MCF 10A (cell line): ENCODE measurements around the gene TRIM67. TPM values are rescaled to one million over a fixed set of nuclear protein-coding genes. Genes with fewer than 3 reads are reported as not detected.

ENCODE experiments used
- BruUV-seq: library from RNA; stranded (reverse); fragments of 400-500 nt; replicated peaks from 2 replicates; lab custom pipeline; 2021; lab: Mats Ljungman, UMichigan
- CTCF ChIA-PET: fragments of 300-600 bp; sonication (Branson Sonifier 250); formaldehyde crosslinking; extraction: SDS; loops from one replicate; lab custom pipeline; 2021; ENCODE audit warnings: antibody characterized with exemption, inconsistent platforms; lab: Yijun Ruan, JAX
- POLR2A ChIA-PET: fragments of 300-600, 350-650 bp; sonication (Branson Sonifier 250); formaldehyde crosslinking; extraction: SDS; loops from one replicate; lab custom pipeline; 2020; ENCODE audit warnings: antibody characterized with exemption, inconsistent platforms; lab: Yijun Ruan, JAX
- DNase-seq: peaks from one replicate; pipeline ENCODE4 v3.0.0-alpha.2; 2018; ENCODE audit not compliant: unreplicated experiment
- H3K27ac Mint-ChIP-seq: one replicate; pipeline ENCODE4 v1.8.0; 2022; ENCODE audit warnings: mild to moderate bottlenecking, low read depth, mixed read lengths; ENCODE audit not compliant: unreplicated experiment
- H3K27me3 Mint-ChIP-seq: one replicate; pipeline ENCODE4 v1.8.0; 2022; ENCODE audit warnings: mixed read lengths; ENCODE audit not compliant: insufficient read depth, unreplicated experiment
- H3K36me3 Mint-ChIP-seq: one replicate; pipeline ENCODE4 v1.8.0; 2022; ENCODE audit warnings: mild to moderate bottlenecking, moderate library complexity, mixed read lengths; ENCODE audit not compliant: insufficient read depth, unreplicated experiment
- H3K4me1 Mint-ChIP-seq: one replicate; pipeline ENCODE4 v1.8.0; 2022; ENCODE audit warnings: mixed read lengths; ENCODE audit not compliant: insufficient read depth, unreplicated experiment
- H3K4me3 Mint-ChIP-seq: one replicate; pipeline ENCODE4 v1.8.0; 2022; ENCODE audit warnings: mild to moderate bottlenecking, moderate library complexity, mixed read lengths; ENCODE audit not compliant: unreplicated experiment
- H3K9me3 Mint-ChIP-seq: one replicate; pipeline ENCODE4 v1.8.0; 2022; ENCODE audit warnings: mixed read lengths; ENCODE audit not compliant: unreplicated experiment
- intact Hi-C: fragments of 100-400 bp; cut with micrococcal nuclease; formaldehyde crosslinking; loops from 2 replicates; pipeline ENCODE4 v1.14.1; 2022
- total RNA-seq: library from RNA; stranded (reverse); gene quantifications from 2 replicates; pipeline ENCODE4 v1.2.3, GENCODE V29; 2022
- TF ChIP-seq, protein P1 (sequence below): fragments of 200-600 bp; IDR thresholded peaks from one replicate; pipeline ENCODE4 v1.8.0; 2022; ENCODE audit warnings: antibody characterized with exemption, mild to moderate bottlenecking; ENCODE audit not compliant: unreplicated experiment

The TRIM67 gene
- total RNA-seq, 1 experiment from 2014 or later: not detected

DNA sequence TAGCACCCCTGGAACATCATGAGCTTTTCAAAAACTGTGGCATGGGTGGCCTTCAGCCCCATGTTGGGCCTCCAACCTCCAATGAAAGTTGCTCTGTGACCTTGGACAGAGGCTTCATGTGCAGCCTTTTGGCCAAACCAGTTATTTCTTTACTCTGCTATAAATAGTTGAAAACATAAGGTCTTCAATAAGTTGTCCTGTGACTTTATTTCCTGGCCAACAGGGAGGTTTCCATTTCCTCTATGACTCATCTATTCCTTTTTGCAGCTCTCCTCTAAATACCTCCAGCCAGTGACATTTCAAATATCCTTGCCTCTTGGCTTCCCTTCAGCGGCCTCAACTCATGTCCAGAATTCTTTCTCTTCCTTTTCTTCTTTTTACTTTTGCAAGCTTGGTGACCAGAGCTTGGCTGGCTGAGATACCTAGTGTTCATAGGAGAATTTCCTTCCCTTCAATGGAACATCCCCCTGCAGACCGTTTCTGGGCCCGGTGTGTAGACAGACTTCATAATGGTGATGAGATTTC lies 22.7 kb upstream of the TRIM67 start:
- ChIA-PET CTCF (interaction anchor here (0.7 kb wide), 1 partner anchor 149 kb away, joined by 3 read pairs; no protein-coding TSS in a partner anchor), POLR2A (interaction anchor here (1.3 kb wide), 1 partner anchor 12 kb away, joined by 4 read pairs; no protein-coding TSS in a partner anchor)
- Mint-ChIP-seq H3K4me3 (no peak overlapping the region), H3K27ac (no peak overlapping the region), H3K4me1 (peaks cover 22% of the 10 kb centered on the region), H3K36me3 (no peaks in the 10 kb centered on the region), H3K9me3 (no peaks in the 10 kb centered on the region), H3K27me3 (peaks cover 20% of the 10 kb centered on the region)
- peak; percentile 78 for DNase-seq
- intact Hi-C loops: no loop called here
- BruUV-seq: no TSS peak
- TF ChIP-seq, protein P1, sequence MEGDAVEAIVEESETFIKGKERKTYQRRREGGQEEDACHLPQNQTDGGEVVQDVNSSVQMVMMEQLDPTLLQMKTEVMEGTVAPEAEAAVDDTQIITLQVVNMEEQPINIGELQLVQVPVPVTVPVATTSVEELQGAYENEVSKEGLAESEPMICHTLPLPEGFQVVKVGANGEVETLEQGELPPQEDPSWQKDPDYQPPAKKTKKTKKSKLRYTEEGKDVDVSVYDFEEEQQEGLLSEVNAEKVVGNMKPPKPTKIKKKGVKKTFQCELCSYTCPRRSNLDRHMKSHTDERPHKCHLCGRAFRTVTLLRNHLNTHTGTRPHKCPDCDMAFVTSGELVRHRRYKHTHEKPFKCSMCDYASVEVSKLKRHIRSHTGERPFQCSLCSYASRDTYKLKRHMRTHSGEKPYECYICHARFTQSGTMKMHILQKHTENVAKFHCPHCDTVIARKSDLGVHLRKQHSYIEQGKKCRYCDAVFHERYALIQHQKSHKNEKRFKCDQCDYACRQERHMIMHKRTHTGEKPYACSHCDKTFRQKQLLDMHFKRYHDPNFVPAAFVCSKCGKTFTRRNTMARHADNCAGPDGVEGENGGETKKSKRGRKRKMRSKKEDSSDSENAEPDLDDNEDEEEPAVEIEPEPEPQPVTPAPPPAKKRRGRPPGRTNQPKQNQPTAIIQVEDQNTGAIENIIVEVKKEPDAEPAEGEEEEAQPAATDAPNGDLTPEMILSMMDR: no peak

DNA sequence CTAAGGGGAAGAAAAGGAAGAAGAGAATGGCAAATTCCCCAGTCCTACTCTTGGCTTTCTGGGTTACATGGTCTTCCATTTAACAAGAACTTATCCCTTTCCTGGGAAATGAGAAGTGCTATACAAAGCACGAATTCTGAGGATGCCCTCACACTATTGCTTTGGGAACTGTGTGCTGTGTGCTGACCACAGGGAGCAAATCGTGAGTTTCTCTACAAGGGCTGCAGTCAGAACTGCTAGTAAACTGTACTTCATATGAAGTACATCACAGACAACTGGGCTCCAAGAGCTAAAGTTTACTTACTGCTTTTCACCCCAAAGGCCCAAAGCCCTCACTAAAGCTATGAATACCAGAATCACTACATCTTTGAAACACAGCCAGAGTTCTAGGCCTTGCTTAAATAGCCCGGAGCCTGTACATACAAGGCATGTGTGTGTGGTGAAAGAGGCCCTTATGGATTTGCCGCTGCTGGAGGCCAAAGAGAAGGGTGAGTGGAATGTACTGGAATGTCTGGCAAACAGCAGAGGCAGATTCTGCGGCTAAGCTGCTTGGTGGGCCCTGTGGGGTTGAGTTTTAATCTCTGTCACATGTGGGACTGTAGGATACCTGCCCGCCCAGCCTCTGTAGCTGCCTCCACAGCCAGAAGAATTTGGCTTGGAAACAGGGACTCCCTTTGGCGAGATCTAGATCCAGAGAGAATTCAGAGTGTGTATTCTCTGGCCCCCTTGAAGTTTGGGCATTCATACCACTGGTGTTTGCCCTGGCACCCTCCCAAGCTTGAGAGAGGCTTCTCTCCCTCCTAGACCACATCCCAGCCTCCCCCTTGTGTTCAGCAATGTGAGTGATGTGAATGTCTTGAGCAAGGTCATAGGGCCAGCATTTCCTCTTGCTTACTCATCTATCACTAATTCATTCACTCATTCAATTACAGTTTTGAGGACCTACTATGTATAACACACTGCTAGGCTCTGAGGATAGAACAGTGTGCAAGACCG lies 21.9 kb upstream of the TRIM67 start:
- no TSS peak for BruUV-seq
- Mint-ChIP-seq H3K9me3 (no peaks in the 10 kb centered on the region), H3K36me3 (no peaks in the 10 kb centered on the region), H3K4me3 (no peak overlapping the region), H3K4me1 (peaks cover 22% of the 10 kb centered on the region), H3K27ac (no peak overlapping the region), H3K27me3 (peaks cover 21% of the 10 kb centered on the region)
- peak; percentile 87 for DNase-seq
- TF ChIP-seq, protein P1: no peak
- ChIA-PET POLR2A (interaction anchor here (0.8 to 2.0 kb wide), 3 partner anchors 11 to 32 kb away, joined by 3 to 4 read pairs (median 4); no protein-coding TSS in a partner anchor), CTCF (interaction anchor here (0.6 to 0.7 kb wide), 2 partner anchors 150 to 209 kb away, joined by 3 read pairs; no protein-coding TSS in a partner anchor)
- intact Hi-C loops: no loop called here

DNA sequence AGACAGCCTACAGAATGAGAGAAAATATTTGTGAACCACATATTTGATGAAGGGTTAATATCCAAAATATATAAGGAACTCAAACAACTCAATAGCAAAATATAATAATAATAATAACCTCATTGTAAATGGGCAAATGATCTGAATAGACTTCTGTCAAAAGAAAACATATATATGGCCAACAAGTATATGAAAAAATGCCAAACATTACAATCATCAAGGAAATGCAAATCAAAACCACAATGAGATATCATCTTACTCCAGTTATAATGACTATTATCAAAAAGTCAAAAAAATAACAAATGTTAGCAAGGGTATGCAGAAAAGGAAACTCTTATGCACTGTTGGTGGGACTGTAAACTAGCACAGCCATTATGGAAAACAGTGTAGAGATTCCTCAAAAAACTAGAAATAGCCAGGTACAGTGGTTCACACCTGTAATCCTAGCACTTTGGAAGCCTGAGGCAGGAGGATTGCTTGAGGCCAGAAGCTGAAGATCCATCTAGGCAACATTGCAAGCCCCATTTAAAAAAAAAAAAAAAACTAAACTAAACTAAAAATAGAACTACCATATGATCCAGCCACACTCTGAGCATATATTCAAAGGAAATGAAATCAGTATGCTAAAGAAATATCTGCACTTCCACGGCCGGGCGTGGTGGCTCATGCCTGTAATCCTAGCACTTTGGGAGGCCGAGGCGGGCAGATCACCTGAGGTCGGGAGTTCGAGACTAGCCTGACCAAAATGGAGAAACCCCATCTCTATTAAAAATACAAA lies 17.3 kb upstream of the TRIM67 start:
- H3K9me3 Mint-ChIP-seq: no peaks in the 10 kb centered on the region
- POLR2A ChIA-PET: interaction anchor here (1.9 kb wide), 1 partner anchor 9 kb away, joined by 8 read pairs; no protein-coding TSS in a partner anchor
- H3K4me3 Mint-ChIP-seq: no peak overlapping the region
- CTCF ChIA-PET: no interaction called here
- H3K27ac Mint-ChIP-seq: no peak overlapping the region
- no peaks in the 10 kb centered on the region for H3K36me3 Mint-ChIP-seq
- intact Hi-C loops: no loop called here
- no TSS peak for BruUV-seq
- no peak for DNase-seq
- H3K4me1 Mint-ChIP-seq: peaks cover 15% of the 10 kb centered on the region
- peaks cover 33% of the 10 kb centered on the region for H3K27me3 Mint-ChIP-seq
- TF ChIP-seq, protein P1: no peak
